DMS79 (cell line): ENCODE data around the gene ZNF561.
"Not testable (repeated sequence)": the region's sequence is repeated elsewhere in the genome, so short reads cannot be mapped to it uniquely, and the experiment has no call there.

Experiments
- DNase-seq: peaks from one replicate; lab custom pipeline; 2025; lab: John Stamatoyannopoulos, UW

ZNF561 gene

GRCh38 chr19:9621156-9622037 is at the start of gene ZNF561:
TSS of gene ZNF561 (minus strand) at chr19:9621232. CDS start at chr19:9619456, 1,776 bp downstream.
- DNase-seq: peak; percentile 96

GRCh38 chr19:9668544-9668943 is 47.5 kb upstream of the ZNF561 start:
- no peak for DNase-seq

GRCh38 chr19:9667898-9668297 is 46.9 kb upstream of the ZNF561 start:
- DNase-seq: no peak

GRCh38 chr19:9658769-9659168 is 37.7 kb upstream of the ZNF561 start:
- DNase-seq: no peak

- DNase-seq: not testable (repeated sequence)
Measured at GRCh38 chr19:9653066-9653555, 32.1 kb upstream of the ZNF561 start.

- DNase-seq: not testable (repeated sequence)
Measured at GRCh38 chr19:9651464-9651863, 30.4 kb upstream of the ZNF561 start.

GRCh38 chr19:9650345-9650744 is 29.3 kb upstream of the ZNF561 start:
- DNase-seq: no peak

- no peak for DNase-seq
Measured at GRCh38 chr19:9645472-9645871, 24.4 kb upstream of the ZNF561 start.

GRCh38 chr19:9644472-9644871 is 23.4 kb upstream of the ZNF561 start:
- DNase-seq: no peak

- DNase-seq: no peak
Measured at GRCh38 chr19:9641810-9642209, 20.8 kb upstream of the ZNF561 start.

- DNase-seq: no peak
Measured at GRCh38 chr19:9640956-9641355, 19.9 kb upstream of the ZNF561 start.

- DNase-seq: no peak
Measured at GRCh38 chr19:9636018-9636417, 15.0 kb upstream of the ZNF561 start.

- DNase-seq: no peak
Measured at GRCh38 chr19:9627856-9628255, 6.8 kb upstream of the ZNF561 start.

- DNase-seq: no peak
Measured at GRCh38 chr19:9622531-9622930, 1.5 kb upstream of the ZNF561 start.

- DNase-seq: no peak
Measured at GRCh38 chr19:9620842-9621155, 233 bp downstream of the ZNF561 start.

GRCh38 chr19:9615844-9616243 is 5.2 kb downstream of the ZNF561 start:
- no peak for DNase-seq

GRCh38 chr19:9610484-9611113 is 10.4 kb downstream of the ZNF561 start:
- no peak for DNase-seq

GRCh38 chr19:9608912-9609311 is 12.1 kb downstream of the ZNF561 start:
- DNase-seq: no peak

- DNase-seq: no peak
Measured at GRCh38 chr19:9597027-9597426, 24.0 kb downstream of the ZNF561 start.

GRCh38 chr19:9586764-9587163 is 34.3 kb downstream of the ZNF561 start:
- DNase-seq: peak; percentile 31

GRCh38 chr19:9584073-9584833 is 36.8 kb downstream of the ZNF561 start, which contains the start of gene ZNF121:
TSS of gene ZNF121 (minus strand) at chr19:9584504. CDS start at chr19:9568097, 16,407 bp downstream.
- peak; percentile 68 for DNase-seq

- not testable (repeated sequence) for DNase-seq
Measured at GRCh38 chr19:9582081-9582725, 38.8 kb downstream of the ZNF561 start.
